CD4-positive, alpha-beta T cell treated with Interleukin-4 for 1 hour (primary cell): ENCODE data around the gene MICB.

Source experiments
- DNase-seq, 2 donors: peaks; one replicate each; pipeline ENCODE4 v3.0.0-alpha.2; 2020 to 2022

Gene MICB

DNA sequence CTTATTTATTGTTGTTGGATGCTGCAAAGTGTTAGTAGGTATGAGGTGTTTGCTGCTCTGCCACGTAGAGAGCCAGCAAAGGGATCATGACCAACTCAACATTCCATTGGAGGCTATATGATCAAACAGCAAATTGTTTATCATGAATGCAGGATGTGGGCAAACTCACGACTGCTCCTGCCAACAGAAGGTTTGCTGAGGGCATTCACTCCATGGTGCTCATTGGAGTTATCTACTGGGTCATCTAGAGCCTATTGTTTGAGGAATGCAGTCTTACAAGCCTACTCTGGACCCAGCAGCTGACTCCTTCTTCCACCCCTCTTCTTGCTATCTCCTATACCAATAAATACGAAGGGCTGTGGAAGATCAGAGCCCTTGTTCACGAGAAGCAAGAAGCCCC is 12.1 kb downstream of the MICB start:
- DNase-seq: no peak

DNA sequence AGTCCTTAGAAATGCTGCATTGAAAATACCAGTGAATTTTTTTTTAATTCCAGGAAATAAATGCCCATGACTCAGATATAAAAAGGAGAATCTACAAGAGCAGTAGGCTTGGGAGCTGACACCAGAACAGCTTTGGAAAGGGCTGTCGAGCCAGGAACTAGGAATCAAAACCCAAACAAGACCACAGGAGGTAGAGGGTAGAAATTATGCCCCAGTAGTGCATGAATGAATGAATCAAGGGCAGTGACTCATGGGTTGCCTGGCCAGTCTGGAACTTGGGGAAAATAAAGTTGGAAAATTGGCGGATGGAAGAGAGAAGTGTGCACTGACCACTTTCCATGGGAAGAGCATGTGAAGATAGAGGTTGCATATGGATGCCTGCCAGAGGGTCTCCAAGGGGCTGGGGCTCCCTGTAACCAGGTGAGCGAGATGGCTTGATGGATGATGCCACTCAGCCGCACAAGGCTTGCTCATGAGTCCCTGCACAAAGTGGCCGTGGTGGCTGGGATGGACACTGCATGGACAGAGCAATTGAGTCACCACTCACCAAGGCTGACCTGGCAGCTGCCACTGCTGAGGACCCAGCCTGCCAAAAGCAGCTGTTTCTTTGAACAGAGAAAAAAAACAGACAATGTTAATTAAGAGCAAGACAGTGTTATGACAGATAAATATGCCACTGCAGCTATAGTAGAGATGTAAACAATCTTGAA is 15.7 kb downstream of the MICB start:
- DNase-seq: no peak

DNA sequence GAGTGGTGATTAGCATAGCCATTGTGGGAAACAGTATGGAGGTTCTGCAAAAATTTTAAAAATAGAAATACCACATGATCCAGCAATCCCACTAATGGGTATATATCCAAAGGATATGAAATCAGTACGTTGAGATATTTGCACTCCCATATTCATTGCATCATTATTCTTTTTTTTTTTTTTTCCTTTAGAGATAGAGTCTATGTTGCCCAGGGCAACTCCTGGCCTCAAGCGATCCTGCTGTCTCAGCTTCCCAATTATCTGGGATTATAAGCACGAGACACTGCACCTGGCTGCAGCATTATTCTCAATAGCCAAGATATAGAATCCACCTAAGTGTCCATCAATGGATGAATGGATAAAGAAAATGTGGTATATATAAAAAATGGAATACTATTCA is 23.9 kb downstream of the MICB start:
- no peak for DNase-seq

DNA sequence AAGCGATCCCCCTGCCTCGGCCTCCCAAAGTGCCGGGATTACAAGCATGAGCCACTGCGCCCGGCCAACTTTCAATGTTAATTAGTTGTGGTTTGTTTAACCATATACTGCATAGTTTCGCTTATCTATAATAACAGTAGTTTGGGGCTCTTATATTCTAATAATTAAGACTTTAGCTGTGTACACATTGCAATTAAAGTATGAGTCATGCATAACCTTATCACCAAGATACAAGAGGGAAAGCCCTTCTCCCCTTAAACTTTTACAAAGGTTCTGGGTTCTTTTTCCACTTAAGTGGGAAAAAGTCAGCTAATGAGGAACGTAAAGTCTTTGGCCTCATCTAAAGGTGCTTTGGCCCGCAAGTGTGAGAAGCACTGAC is 27.6 kb downstream of the MICB start:
- no peak for DNase-seq

DNA sequence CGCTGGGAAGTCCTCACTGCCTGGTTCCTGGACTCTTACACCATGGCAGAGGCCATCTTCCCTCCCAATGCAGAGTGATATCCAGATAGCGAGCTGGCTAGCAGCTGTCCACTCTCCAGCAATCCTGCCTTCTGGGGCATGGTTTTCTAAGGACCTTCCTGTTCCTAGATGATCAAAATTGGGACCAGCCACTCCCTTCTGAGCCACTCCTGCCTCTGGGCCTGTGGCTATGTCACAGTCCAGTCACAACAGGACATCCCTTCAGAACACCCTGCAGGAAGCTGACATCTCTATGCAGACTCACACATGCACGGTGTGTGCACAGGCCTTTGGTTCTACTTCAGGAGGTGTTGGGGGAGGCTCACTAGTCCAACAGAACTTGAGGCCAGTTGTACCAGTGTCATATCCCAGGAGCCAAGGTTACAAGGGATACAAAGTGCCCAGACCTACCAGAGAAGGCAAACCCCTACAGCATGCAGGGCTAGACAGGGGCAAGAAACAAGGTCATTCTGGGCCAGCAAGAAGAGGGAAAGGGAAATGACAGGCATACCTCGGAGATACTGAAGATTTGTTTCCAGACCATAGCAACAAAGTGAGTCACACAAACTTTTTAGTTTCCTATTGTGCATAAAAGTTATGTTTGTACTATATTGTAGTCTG is 28.1 kb downstream of the MICB start:
- no peak for DNase-seq

DNA sequence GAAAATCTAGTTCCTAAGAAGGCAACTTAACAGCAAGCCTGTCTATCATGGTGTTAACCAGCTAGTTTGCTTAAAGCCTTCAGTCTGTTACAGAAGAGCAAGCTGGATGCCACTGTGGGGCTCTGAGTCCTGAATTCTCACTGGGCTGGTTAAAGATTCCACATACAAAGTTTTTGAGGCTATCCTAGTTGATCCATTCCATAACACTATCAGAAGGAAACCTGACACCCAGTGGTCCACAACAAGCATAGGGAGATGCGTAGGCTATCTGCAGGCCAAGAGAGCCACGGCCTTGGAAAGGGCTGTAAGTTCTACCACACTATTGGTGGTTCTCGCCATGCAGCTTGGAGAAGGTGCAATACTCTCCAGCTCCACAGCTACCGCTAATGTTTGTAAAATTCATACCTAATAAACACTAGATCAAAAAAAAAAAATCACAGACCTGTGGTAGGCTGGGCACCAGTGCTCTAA is 30.4 kb downstream of the MICB start:
- no peak for DNase-seq

DNA sequence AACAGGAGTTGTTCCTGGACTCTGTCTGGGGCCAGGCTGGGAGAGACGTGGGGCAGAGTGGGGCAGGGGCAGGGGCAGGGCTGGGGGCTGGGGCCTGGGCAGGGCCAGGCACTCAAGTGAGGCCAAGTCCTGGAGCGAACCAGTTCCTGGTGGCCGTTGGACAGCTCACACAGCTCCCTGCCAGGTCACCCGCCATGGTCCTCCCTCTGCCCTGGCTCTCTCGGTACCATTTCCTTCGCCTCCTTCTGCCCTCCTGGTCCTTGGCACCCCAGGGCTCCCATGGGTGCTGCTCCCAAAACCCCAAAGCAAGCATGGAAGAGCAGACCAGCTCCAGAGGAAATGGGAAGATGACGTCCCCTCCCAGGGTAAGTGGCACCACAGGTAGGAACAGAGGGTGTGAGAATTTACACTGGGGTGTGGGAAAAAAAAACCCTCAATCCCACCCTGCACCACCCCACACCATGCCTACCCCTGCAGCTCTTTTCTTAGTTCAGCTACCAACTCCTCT is 30.9 kb downstream of the MICB start, which contains the start of gene MCCD1:
Gene MCCD1, plus strand, starts transcription at position 142 of the 508 bp plus-strand sequence. Its CDS starts 53 bp downstream, at position 195.
- no peak for DNase-seq

DNA sequence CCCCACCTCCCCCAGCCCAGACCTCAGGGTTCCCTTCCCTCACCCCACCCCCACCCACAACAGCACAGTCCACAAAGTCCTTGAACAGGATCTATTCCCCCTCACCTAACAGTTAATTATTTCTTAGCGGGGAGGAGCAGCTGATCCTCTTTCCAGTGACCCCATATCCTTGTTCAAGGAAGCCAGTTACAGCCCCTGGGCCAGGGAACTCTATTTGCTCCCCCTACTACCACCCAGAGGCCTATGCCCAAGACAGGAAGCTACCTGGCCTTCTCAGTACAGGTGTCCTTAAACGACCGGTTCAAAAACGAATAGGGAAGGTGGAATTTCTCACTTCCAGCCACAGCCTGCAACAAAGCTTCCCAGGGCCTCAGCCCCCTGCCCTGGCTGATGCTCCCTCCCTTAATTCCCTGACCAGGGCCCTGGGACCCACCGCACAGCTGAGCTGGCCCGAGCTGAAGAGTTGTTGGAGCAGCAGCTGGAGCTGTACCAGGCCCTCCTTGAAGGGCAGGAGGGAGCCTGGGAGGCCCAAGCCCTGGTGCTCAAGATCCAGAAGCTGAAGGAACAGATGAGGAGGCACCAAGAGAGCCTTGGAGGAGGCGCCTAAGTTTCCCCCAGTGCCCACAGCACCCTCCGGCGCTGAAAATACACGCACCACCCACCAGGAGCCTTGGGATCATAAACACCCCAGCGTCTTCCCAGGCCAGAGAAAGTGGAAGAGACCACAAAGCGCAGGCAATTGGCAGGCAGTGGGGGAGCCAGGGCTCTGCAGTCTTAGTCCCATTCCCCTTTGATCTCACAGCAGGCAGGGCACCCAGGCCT is 31.6 kb downstream of the MICB start:
- DNase-seq: no peak

DNA sequence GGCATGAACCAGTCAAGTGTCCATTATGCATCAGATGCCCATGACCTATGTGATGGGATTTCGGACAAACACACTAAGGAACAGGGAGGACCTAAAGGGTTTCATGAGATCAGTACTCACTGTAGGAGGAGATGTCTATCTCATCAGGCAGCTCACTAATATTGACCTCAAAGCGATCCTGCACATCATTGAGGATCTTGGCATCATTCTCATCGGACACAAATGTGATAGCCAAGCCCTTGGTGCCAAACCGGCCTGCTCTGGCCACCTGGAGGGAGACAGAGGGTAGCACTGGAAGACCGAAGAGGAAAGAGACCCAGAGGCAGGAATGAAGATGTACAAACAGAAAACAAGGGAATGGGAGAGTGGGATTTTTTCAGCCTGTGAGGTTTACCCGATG is 32.7 kb downstream of the MICB start:
- DNase-seq: no peak

DNA sequence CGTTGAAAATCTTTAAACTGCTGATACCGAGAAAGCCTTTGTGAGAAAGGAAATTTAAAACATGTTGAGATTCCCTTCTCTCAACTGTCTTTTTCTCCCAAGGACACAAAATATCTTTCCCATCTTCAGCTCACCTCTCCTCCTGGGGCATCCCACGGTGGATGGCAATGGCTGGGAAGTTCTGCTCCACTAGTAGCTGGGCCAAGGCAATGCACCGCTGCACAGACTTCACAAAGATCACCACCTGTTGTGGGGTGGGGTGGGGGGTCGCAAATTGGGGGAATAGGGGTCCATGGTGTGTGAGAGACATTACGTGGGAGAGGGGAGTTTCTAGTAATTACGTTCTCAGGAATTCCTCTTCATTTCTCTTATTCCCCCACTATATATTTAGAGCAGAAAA is 33.2 kb downstream of the MICB start:
- no peak for DNase-seq

DNA sequence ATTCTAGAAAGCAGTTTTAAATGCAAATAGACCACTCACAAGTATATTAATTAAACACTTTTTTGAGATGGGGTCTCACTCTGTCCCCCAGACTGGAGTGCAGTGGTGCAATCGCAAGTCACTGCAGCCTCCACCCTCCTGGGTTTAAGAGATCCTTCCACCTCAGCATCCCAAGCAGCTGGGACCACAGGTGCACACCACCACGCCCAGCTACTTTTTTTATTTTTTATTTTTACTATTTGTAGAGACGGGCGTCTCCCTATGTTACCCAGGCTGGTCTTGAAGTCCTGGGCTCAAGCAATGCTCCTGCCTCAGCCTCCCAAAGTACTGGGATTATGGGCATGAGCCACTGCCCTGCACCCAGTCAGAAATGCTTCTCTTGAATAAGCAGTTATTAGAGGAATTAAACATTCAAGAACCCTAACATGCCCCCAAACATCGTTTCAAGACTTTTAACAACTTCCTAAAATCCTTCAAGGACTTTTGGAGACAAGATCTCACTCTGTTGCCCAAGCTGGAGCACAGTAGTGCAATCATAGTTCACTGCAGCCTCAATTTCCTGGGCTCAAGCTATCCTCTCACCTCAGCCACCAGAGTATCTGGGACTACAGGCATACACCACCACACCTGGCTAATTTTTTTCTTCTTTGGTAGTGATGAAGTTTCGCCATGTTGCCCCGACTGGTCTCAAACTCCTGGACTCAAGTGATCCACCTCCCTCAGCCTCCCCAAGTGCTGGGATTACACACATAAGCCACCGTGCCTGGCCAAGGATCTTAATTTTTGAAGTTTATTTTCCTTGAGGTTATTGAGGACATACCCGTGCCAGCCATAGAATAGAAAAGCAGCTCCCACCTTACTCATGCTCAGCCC is 34.1 kb downstream of the MICB start:
- DNase-seq: no peak

DNA sequence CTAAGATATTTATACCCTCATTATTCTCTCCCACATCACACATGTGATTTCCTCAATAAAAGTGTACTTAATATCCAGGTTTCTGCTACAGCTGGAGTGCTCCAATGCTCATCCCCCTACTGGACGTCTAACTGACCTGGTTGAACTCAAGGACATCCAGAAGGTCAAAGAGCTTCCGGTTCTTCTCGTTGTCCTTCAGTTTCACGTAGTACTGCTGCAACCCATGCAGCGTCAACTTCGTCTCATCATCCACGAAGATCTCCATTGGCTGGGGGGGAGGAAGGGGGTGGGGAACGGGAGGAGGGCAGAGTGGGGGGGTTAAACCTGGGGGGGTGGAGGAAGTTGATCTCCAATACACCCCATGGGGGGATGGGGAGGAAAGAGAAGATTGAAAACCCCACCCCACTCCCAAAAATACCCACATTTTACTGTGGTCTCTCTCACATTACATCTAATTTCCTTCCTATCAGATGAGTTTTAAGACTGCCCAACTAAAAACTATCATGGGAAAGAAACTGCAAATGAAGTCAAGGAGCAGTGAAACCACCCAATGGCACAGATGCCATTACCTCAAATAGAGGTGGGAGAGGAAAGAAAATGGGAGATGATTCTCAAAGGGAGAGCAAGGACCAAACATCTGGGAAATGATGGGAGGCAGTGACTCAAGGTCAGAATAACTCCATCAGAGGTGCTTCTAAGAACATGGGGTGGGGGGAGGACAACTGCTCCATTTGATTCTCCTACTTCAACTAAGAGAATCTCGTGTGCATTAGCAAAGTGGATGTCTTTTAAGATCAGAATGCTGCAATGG is 34.9 kb downstream of the MICB start:
- no peak for DNase-seq

DNA sequence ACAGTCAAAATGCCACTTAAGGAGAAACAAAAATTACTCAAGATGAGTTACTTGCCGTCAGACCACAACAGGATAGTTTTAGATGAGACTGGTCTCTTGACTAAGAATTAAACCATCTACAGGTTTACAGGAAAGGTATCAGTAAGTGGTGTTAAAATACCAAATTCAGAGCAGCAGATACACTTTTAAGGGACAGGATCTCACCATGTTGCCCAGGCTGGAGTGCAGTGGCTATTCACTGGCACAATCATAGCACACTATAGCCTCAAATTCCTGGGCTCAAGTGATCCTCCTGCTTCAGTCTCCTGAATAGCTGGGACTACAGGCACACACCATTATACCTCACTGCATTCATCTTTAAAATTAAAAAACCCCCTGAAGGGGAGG is 35.5 kb downstream of the MICB start:
- no peak for DNase-seq

DNA sequence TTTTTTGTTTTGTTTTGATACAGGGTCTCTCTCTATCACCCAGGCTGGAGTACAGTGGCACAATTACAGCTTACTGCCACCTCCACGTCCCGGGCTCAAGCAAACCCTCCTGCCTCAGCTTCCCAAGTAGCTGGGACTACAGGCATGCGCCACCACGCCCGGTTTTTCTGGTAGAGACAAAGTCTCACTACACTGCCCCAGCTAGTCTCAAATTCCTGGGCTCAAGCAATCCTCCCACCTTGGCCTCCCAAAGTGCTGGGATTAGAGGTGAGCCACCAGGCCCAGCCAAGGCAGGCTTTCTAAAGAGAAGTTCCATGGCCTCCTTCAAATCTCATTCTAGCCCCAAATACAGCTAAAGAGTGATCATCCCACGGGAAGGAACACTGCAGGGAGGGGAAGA is 36.1 kb downstream of the MICB start:
- no peak for DNase-seq

DNA sequence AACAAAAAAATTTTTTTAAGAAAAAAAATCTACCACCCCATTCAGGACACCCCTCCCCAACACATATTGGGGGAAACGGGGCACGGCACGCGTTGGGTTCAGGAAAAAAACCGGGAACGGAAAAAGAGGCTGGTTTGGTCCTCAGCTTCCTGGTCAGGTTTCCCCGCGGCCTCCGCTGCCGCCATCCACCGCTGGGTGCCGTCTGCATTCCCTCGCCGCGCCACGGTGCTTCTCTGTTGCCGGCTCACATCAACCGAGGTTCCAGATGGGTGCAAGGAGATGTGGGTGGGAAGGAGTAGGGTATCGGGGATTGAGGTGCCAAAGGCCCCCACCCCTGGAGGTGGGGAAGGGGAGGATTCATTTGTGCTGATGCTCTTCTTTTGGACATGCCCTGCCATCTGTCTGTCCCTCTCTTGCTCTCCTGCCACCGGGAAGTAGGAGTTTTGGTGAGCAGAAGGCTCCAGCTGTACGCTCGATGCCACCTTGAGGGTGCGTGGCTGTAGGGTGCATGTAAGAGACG is 36.6 kb downstream of the MICB start:
- no peak for DNase-seq

DNA sequence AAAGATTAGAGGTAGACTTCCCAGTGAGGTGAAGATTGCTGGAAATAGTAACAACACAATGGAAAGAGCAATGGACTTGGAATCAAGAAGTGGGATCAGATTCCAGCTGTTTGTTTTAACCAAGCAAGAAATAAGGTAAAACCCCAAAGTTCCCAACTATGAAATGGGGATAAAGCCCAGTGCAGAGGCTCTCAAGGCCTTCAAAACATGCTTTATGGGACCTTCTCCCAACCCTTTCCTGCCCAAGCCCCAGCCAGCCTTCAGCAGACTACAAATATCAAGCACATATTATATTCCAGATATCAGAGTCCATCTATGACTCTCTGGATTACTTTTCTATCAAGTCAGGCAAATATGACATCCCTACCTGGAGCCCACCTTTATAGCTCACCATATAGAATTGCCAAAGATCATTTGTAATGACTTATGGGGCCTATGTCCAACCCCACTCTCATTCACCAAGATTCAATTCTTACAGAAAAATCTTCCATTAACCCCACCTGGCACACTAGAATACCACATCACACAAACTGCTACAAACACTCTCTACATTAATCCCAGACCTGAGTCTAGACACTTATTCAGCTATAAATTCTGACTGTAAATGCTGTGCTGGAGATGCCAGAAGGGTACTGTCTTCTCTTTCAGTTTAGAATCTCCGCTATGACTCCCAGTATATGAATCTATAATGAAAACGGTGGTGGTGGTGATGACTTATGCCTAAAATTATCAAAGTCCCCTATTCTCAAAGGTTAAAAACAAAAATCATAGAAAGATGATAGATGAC is 37.8 kb downstream of the MICB start:
- DNase-seq: no peak

DNA sequence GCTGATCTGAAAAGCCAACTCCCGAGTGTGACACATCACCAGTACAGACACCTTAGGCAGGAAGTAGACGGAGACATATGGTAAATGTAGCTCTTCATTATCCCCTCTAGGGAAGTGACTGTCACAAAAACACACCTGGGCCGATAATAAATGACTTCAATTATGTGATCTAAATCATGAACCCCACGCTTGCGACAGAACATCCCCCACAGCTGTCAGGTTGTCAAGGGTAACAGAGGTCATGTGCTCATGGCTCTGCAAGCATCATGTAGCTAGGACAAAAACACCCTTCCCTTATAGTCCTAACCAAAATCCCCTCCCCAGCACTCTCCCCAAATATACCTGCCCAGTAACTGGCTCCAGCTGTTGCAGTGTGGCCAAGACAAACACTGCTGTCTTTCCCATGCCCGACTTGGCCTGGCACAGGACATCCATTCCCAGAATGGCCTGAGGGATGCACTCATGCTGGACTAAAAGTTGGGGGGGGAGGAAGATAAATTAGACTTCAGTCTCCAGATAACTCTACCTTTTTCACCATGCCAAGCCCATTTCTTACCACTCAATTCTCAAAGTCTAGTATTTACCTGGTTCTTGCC is 41.0 kb downstream of the MICB start:
- peak in 1 of 2 donors; percentile 43 for DNase-seq

DNA sequence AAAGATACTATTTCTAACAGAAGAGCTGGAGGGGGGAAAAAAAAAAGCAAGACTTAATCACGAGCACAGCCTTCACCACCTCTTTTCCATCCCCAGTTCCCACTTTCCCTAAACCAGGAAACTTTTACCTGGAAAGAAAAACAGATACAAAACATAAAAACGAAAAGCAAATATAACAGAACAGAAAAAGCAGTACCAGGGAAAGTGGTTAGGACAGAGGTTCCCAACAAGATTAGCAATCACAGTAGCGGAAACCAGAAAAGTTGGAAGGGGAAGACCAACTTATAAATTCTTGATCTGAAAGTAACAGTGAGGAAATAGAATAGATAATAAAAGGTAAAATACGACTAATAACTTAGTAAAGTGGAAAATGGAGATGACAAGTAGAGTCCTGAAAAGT is 42.7 kb downstream of the MICB start:
- no peak for DNase-seq

DNA sequence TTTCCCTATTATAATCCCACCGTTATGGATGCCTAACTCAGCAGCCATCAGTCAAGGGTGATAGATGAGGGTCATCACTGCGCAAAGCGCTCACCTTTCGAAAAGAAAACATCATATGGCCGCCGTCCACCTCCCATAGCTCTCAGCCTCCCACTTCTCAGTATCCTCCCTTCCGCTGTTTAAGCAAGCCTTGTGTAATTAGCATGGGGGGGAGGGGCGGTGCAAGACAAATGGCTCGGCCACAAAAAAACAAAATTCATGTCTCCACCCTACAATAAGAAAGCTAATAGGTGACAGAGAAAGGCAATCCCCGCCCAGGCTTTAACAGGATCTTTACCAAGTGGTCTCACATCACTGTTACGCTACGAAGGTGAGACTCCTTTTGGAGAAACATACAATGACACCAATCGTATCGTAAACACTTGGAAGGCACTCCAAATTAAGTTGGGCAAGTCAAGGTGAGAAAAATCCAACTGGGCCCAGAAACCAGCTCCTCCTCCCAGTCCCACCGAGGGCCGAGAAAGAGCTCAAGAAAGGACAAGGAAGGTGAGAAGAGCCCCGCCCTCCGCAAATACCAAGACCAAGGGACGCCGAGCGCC is 43.2 kb downstream of the MICB start:
- DNase-seq: peak; percentile 75 to 85
